DMS53 (cell line): ENCODE results near the gene NBPF26.
"Not testable (repeated sequence)": the region's sequence is repeated elsewhere in the genome, so short reads cannot be mapped to it uniquely, and the experiment has no call there.

ENCODE experiments used
- DNase-seq: peaks from one replicate; lab custom pipeline; 2025; lab: John Stamatoyannopoulos, UW

Gene NBPF26

GRCh38 chr1:120723715-120724402 is at the start of gene NBPF26:
TSS of gene NBPF26 (plus strand) at chr1:120723945.
- peak; percentile 51 for DNase-seq

DNA sequence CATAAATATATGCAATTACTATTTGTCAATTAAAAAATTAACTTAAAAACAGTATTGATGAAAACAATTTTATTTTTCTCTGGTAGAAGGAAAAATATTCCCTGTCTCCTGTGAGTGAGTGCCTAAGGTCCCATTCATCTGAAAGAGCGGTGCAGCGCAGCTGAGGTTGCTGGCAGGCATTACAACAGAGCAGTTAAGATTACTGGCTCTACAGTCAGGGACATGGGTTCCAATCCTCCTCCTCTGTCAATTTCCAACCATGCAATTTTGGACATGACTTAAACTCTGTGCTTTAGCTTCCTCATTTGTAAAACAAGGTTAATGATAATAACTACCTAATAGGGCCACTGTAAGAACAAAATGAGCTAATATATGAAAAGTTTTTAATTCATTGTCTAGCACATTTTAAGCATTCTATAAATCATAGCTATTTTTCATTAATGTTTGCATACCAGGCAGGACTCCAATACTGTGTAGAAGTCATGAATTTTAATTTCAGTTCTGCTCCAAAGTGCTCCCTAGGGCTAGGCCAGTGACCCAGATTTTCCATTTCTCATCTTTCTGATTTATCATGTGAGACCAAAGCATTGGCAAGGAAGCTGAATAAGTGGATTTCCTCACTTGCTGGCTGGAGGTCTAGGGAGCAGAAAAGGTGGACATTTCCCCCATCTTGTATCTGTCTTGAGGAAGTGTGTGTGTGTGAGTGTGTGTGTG is 43.5 kb upstream of the NBPF26 start:
- DNase-seq: not testable (repeated sequence)

- DNase-seq: not testable (repeated sequence)
Measured at GRCh38 chr1:120680938-120681337, 42.8 kb upstream of the NBPF26 start.

DNA sequence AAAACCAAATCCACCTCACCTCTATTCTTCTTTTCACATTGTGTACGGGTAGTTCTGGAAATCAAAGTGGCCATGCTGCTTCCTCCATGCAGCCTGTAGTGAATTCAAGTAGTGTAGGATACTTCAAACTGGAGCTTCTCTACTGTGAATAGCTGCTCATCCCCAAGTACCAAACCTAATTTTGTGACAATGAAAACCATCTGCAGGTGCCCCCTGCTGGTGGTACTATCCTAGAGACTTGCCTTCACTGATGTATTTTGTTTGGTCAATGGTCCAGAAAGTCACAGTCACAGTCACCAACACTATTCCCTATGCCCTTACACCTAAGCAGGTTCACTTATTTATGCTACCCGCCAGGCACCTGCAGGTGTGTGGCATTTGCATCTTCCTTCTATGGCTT is 39.3 kb upstream of the NBPF26 start:
- DNase-seq: not testable (repeated sequence)

DNA sequence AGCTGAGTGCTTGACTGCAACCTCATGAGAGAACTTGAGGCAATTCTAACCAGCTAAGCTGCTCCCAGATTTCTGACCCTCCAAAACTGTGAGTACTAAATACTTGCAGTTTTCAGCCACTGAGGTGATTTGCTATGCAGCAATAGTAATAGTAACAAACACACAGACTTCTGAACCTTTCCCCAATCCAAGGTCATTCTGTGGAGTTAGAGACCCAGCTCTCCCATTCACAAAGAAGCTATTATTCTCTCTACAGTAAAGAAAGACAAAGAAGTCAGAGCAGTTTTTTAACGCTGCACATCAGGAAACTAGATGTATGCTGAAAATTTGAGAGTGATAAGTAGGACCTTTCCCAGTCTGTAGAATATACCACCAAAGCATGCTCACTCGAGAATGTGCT is 38.1 kb upstream of the NBPF26 start:
- not testable (repeated sequence) for DNase-seq

DNA sequence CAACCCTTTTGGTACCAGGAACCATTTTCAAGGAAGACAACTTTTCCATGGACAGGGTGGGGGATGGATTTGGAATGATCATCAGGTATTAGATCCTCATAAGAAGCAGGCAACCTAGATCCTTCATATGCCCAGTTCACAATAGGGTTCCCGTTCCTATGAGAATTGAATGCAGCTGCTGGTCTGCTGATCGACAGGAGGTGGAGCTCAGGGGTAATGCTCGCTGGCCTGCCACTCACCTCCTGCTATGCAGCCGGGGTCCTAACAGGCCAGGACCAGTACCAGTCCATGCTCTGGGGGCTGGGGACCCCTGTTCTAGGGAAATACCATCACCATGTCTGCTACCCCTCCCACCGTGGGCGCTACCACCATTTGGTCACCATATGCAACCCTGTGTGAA is 36.5 kb upstream of the NBPF26 start:
- not testable (repeated sequence) for DNase-seq

DNA sequence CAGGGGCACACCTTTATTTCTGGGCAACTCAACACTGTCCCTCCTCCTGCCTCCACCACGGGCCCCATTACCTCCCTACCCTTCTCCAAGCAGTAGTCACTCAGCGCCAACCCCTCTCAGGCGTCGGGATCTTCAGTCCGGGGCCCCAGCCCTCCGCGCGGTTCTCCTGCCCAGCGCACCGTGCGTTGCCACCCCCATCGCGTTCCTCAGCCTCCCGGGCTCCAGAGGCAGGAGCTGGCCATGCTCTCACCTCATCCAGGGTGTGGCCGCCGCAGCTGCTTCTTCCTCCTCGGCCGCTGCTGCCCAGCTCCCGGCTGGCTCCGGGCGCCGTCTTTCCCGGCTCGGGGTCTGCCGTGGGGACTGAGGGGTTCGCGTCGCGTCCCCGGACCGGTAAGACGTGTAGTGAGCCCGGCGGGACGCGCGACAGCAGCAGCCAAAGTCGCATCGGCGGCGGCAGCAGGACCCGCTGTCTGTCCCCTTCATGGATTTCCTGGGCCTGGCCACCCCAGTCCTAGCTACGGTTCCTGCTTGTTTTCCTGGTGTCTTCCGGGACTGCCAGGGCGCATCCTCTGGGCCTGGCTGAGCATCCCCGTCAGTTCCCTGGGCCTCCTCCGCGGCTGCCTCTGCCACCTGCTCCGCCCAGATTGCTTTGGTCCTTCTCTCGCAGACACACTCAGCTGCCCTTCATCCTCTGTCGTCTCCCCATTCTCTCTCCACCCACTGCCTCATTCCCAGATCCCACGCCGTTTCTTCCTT is 22.8 kb upstream of the NBPF26 start:
- DNase-seq: not testable (repeated sequence)

DNA sequence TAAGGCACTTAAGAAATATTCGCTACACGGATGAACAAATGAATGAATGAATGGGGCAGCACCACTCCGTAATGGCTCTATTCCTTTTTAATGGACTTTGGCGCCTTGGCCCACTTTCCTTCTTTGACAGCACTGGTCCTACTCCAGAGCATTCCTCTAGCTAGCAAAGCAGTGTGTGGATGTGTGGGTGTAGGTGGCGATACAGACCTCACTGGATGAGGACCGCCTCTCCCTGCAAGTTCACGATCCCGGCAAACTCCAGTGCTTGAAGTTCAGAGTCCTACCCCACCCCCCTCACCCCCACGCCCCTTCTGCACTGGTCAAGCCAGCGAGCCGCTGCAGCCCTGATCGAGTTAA is 409 bp upstream of the NBPF26 start:
- DNase-seq: not testable (repeated sequence)

- DNase-seq: not testable (repeated sequence)
Measured at GRCh38 chr1:120724507-120724906, 762 bp downstream of the NBPF26 start.

DNA sequence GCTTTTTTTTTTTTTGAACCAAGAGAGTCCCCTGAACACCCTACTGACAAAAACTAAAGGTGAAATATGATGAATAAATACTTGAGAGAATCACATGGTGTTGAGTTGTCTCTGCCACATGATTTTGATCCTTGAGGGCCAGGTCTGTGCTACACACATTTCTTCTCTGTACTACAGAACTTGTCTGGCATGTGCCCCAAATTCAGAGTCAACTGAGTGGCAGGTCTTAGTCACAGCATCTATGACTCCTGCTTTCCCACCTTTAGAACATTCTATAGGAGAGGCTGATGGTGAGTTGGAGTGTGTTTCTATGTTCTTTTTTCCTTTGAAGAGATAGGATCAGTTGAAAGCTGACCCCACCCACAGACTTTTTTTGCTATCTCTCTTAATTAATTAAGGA is 5.1 kb downstream of the NBPF26 start:
- DNase-seq: not testable (repeated sequence)

DNA sequence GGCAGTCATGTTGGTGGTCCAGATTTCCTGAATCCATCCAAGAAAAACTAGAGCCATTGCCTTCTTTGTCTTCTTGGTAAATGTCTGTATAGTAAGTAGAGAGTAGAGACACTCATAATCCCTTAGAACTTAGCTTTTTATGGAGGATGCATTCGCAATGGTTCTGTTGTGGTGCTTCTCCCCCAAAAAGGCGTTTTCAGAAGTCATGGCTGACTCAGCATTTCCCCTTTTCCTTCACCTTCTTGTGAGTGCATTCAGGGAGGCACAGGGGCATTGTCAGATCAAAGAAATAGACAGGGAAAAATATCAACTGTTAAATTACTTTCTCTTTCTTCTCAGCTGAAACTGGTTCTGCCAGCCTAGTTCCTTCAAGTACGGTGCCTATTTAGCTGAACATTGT is 45.3 kb downstream of the NBPF26 start:
- DNase-seq: not testable (repeated sequence)

- not testable (repeated sequence) for DNase-seq
Measured at GRCh38 chr1:120805452-120805851, 81.7 kb downstream of the NBPF26 start.

- DNase-seq: peak; percentile 54
Measured at GRCh38 chr1:120811822-120812221, 88.1 kb downstream of the NBPF26 start.

DNA sequence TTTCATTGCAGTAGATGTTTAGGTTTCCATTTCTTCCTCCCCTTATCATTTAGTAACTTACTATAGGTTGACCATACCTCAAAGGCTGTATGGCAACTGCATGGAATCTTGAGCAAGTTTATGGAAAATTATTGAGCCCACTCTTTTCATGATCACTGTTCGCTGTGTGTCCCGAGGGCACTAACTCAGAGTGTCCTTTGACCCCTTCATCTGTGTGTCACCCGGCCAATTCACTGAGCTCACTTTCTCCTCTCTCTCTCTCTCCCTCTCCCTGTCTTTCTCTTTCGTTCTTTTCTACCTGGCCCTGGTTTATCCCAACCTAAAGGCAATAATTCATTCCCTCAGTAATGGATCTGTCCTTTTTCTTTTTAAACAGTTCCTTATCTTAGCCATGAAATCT is 101.3 kb downstream of the NBPF26 start:
- DNase-seq: not testable (repeated sequence)

- not testable (repeated sequence) for DNase-seq
Measured at GRCh38 chr1:120826623-120827022, 102.9 kb downstream of the NBPF26 start.

GRCh38 chr1:120844186-120844944 is 120.6 kb downstream of the NBPF26 start:
- peak; percentile 88 for DNase-seq

DNA sequence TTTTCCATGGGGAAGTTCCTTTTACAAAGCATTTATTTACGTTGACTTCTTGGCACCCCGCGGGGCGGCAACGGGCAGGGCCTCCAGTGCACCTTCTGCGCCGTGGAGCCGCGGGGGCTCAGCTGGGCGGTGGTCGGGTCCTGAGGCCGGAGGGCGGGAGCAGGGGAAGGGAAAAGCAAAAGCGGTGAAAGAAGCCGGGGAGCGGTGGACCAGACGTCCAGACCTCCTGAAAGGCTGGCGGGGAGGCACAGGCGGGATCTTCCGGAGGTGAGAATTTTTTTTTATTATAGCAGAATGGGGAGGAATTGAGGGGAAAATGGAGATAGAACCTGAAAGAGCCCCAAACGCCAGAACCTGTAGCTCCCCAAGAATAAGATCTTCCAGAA is 121.2 kb downstream of the NBPF26 start:
- not testable (repeated sequence) for DNase-seq

- DNase-seq: not testable (repeated sequence)
Measured at GRCh38 chr1:120849400-120850286, 125.9 kb downstream of the NBPF26 start.

- DNase-seq: peak; percentile 71
Measured at GRCh38 chr1:120850287-120850536, 126.5 kb downstream of the NBPF26 start.

- peak; percentile 93 for DNase-seq
Measured at GRCh38 chr1:120850537-120851421, 127.0 kb downstream of the NBPF26 start.
